ENCODE measurements around the gene NPDC1. TPM values are rescaled to one million over a fixed set of nuclear protein-coding genes. Genes with fewer than 3 reads are reported as not detected.
"Not testable (repeated sequence)": the region's sequence is repeated elsewhere in the genome, so short reads cannot be mapped to it uniquely, and the experiment has no call there.

Gene NPDC1
- total RNA-seq, 1 donor from 2014 or later = 59.1 TPM

- no peak for DNase-seq
- intact Hi-C loops (cut with DNase I) = no loop called here
- ATAC-seq (ENCODE audit: poor library complexity) = no peak
Observed at GRCh38 chr9:137008312-137008711, 37.7 kb downstream of the NPDC1 start.

DNA sequence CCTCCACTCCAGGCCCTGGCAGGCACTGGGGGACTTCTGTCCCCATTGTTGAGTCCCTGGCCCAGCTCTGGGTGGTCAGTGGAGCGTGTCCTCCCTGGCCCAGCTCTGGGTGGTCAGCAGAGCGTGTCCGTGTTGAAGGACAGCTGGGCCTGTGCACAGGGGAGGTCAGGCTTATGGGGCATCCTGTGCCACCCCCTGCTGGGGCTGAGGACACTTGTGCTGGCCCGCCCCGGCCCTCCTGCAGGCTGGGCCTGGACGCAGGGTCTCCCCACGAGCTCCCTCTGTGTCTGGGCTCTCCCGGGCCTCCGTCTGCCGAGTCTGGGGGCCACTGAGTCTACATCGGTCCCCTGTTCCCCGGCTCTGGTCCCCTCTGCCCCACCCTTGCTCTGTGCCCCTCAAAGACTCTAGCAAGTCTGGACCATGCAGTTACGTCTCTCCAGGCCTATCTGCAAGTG lies 38.1 kb downstream of the NPDC1 start:
- no peak for DNase-seq
- no peak for ATAC-seq (ENCODE audit: poor library complexity)
- intact Hi-C loops (cut with DNase I) = no loop called here

DNA sequence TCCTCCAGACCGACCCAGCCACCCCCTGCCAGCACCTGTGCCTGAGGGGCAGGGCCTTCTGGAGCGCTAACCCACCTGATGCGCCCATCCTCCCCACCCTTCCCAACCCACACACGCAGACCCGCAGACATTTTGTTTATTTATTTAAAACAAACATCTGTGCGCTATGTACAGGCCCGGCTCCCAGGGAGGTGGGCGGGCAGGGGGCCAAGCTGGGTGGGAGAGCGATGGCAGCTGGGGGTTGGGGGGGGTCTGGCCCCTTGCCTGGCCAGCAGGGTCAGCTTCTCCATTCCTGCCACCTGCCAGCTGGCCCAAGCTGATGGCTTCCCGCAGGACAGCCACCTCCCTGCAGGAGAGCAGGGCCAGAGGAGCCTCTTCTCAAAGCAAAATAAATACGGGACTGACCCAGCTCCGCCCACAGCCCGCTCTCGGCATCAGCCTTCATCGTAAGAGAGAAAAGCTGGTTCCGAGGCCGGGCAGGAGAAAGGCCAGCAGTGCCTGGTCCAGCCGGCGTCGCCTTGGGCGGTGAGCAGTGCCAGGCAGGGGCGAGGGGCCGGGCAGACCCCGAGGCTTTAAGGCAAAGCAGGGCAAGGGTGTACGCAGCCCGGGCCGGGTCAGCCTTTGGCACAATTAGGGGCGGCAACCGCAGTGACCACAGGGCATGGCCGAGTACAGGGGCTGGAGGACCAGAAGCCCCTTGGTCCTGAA lies 38.7 kb downstream of the NPDC1 start:
- no peak for ATAC-seq (ENCODE audit: poor library complexity)
- intact Hi-C loops (cut with DNase I) = no loop called here
- DNase-seq = no peak

DNA sequence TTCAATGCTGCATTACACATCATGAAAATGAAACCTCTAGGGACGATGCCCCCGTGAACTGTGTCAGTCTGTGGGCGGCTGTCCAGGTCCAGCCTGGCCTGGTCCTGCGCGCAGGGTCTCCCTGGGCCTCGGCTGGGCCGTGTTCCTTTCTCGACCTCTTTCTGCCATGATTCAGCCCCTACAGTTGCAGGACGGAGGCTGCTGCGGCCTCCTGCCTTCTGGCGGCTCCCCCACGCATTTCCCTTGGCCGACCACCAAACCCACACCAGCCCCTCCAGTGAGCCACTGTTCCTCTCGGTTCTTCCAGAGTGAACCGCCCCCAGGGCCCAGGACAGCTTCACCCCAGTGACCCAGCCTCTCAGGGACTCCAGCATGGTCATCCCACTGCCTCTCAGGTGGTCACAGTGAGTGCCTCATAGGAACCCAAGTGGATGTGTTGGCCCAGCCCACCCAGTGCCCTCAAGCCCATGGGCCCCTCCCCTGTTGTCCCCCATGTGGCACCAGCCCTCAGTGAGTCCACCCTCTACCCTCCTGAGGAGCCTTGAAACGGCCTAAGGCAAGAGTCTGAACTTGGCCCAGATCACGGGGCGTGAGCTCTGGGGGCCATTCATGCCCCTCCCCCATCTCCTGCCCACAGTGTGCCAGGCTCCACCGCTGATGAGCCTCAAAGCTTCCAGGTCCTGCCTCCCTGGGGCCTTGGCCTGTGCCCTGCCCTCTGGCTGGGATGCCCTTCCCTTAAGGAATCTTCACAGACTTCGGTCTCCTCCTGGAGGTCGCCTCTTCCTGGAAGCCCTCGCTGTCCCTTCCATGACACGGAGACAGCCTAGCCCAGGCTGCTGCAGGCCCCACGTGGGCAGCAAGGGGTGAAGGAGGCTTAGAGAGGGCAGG lies 39.6 kb downstream of the NPDC1 start:
- no peak for DNase-seq
- intact Hi-C loops (cut with DNase I) = no loop called here

GRCh38 chr9:137004285-137004684 lies 41.7 kb downstream of the NPDC1 start:
- intact Hi-C loops (cut with DNase I); DNase-seq; ATAC-seq (ENCODE audit: poor library complexity): not testable (repeated sequence)

More for the DNA sequence above, 39.6 kb downstream of the NPDC1 start:
- no peak for ATAC-seq (ENCODE audit: poor library complexity)

DNA sequence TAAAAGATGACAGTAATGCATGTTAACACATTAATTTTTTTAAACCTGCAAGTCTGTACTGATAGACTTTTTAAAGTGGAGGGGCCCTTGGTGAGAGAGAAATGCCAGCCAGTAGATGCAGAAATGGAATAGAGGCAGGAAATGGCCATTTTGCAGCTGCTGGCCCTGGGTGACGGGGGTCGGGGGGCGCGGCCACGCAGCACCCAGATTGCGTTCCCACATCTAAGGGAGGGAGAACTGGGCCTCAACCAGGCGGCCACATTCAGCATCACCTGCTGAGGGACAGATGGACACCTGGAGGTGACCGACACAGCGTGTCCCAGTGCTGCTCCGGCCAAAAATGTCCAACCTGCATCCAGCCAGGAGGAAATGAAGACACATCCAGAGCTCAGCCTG lies 43.3 kb downstream of the NPDC1 start:
- intact Hi-C loops (cut with DNase I) = no loop called here
- no peak for DNase-seq
- no peak for ATAC-seq (ENCODE audit: poor library complexity)

DNA sequence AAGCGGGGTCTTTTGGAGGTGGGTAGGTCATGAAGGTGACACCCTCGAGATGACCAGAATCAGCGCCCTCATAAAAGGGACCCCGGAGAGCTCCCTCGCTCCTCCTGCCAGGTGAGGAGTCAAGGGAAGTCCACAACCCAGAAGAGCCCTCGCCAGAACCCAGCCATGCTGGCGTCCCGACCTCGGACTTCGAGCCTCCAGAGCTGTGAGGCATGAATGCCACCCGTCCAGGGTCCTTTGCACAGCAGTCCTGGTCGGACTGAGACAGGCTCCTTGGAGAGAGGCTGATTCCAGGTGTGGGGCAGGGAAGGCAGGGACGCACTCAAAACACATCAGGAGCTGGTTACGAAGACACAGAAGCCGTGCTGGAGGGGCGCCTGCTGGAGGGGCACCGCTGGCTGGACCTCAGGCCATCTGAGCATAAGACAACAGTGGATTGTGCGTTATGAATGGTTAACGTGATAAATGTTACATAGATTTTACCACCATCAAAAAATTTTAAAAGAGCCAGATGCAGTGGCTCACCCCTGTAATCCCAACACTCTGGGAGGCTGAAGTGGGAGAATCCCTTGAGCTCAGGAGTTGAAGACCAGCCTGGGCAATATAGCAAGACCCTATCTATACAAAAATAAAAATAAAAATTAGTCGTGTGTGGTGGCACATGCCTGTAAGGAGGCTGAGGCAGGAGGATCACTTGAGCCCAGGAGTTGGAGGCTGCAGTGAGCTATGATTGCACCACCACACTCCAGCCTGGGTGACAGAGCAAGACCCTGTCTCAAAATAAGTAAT lies 43.9 kb downstream of the NPDC1 start:
- ATAC-seq (ENCODE audit: poor library complexity) = no peak
- intact Hi-C loops (cut with DNase I) = no loop called here
- DNase-seq = no peak

GRCh38 chr9:137000177-137000930 lies 45.6 kb downstream of the NPDC1 start:
- DNase-seq (no peak), ATAC-seq (ENCODE audit: poor library complexity) (no peak)
- intact Hi-C loops (cut with DNase I) = no loop called here

DNA sequence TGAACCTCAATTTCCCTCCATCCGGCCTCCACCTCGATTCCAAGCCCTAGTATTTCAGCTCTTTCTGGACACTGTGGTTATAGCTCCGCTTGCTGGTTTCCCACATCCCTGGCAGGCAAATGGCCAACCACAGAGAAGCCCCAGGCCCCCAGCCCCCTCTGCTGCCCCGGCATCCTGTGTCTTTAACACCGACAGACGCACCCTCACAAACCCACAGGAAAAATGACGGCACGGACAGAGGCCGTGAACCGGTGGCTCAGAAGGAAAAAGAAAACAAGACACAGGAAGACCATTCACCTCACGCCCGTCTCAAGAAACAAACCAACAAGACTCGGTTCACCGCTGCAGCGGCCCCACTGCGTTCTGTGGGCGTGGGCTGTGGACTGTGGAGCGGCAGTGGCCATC lies 48.1 kb downstream of the NPDC1 start:
- no peak for DNase-seq
- ATAC-seq (ENCODE audit: poor library complexity) = no peak
- intact Hi-C loops (cut with DNase I) = no loop called here

DNA sequence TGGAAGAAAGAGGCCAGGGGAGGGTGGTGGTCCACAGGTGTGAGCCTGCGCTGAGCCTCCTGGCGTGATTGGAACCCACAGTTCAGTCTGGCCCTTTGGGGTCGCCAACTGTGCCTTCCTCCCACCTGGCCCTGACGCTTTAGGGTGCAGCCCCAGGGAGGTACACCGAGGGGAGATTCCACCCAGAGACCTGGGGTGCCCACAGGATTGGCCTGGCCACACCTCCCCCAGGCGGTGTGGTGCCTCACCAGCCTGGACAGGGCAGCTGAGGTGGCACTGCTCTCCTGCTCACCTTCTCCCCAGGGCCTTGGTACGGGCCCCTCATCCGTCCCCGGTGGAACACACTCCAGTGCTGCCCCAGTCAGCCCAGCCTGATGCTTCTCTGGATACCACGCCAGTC lies 48.6 kb downstream of the NPDC1 start:
- intact Hi-C loops (cut with DNase I) = no loop called here
- DNase-seq (no peak), ATAC-seq (ENCODE audit: poor library complexity) (no peak)

DNA sequence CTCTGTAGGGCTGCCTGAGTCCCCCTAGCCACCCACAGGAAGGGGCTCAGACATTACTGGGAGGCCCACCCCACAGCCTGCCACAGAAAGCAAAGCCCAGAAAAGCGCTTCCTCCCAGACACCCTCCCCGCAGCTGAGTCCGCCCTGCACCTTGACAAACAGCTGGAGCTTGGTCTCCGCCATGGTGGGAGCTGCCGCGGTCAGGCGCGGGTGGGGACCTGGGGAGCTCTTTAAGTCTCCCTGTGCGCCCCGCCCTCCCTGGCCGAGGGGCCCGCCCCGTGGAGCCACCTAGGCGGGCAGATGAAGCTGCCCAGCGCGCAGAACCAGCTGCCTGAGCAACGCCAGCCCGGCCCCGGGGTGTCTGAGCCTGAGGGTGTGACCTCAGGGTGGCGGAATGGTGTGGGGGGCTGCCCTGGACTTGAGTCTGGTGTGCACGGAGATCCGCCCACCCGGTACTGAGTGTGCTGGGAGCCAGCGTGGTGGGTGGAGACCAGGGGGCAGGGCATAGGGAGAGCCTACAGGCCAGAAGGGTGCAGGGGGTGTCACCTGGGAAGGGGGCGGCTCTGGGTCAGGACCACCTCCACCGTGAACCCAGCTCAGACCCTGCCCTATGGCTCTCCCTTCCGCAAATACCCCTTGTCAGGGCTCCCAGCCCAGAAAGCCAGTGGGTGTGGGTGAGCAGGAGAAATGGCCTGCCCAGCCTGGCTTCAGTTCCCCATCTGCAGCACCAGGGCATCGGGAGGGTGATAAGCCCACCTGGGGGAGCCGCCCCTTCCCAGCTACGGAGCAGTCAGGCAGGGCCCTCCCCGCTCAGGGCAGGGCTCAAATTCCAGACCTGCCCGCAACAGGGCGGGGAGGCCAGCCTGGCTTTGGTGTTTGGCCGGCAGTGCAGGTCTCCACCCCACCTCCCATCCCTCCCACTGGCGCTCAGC lies 49.4 kb downstream of the NPDC1 start, which contains the start of gene CLIC3:
Gene CLIC3, minus strand, starts transcription at position 208 of the 932 bp plus-strand sequence. Its CDS starts 25 bp downstream, at position 183.
- no peak for ATAC-seq (ENCODE audit: poor library complexity)
- intact Hi-C loops (cut with DNase I) = no loop called here
- no peak for DNase-seq

GRCh38 chr9:136995772-136996311 lies 50.1 kb downstream of the NPDC1 start:
- ATAC-seq (ENCODE audit: poor library complexity) (no peak), DNase-seq (no peak)
- intact Hi-C loops (cut with DNase I) = no loop called here

DNA sequence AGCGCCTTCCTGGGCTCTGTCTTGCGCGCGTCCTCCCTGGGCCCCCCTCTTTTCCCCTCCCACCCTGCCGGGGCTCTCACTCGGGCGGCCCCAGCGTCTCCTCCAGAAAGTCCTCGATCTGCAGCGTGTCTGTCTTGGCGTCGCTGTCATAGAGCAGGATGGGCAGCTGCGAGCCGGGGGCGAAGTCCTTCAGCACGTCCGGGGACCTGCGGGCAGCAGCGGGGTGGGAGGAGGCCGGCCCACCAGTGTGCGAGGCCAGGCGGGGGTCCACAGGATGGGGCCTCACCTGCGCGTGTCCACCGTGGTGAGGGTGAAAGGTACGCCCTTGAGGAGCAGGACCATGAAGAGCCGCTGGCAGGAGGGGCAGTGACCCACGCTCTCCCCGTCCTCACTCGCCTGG lies 50.6 kb downstream of the NPDC1 start:
- intact Hi-C loops (cut with DNase I) = no loop called here
- DNase-seq (no peak), ATAC-seq (ENCODE audit: poor library complexity) (no peak)

DNA sequence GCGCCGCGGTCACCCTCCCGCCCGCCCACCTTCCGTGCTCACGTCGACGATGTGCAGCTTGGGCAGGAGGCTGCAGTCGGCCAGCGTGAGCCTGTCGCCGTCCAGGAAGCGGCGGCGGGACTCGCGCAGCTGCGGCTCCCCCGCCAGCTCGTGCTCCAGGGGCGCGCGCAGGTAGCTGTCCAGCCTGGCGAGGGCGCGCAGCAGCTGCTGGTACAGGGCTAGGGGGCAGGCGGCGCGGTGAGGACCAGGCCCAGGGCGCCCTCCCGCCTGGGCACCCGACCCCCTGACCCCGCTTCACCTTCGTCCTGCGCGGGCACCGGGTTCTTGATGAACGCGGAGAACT lies 51.1 kb downstream of the NPDC1 start:
- ATAC-seq (ENCODE audit: poor library complexity) (no peak), DNase-seq (no peak)
- intact Hi-C loops (cut with DNase I) = no loop called here

DNA sequence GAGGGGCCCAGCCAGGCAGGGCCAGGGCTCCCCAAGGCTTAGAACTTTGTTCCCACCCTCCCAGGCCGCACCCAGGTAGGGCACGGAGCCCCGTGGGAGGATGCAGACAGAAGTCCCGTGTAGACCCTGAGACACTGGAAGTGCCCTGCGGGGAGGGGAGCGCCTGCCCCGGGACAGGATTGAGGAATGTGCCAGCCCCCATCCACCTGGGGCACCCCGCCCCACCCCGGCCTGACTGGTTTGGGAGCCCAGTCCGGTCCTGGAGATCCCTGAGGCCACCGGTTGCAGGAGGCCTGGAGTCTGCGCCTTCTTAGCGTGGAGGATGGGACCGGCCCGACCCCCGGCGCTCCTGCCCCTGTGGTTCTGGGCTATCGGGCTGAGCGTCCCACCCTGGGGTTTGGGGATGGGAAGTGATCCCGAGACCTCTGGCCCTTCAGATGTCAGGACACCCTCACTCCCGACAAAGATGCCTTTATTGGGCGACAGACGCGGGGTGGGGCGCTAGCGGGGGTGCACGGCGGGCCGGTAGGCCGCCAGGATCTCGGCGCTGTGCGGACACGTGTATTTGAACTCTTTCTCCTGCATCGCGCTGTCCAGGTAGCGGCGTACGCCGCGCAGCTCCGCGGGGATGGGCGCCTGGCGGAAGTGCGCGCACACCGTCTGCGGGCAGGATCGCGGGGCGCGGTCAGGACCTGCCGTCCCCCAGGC lies 51.6 kb downstream of the NPDC1 start:
- ATAC-seq (ENCODE audit: poor library complexity) = no peak
- intact Hi-C loops (cut with DNase I) = no loop called here
- no peak for DNase-seq

DNA sequence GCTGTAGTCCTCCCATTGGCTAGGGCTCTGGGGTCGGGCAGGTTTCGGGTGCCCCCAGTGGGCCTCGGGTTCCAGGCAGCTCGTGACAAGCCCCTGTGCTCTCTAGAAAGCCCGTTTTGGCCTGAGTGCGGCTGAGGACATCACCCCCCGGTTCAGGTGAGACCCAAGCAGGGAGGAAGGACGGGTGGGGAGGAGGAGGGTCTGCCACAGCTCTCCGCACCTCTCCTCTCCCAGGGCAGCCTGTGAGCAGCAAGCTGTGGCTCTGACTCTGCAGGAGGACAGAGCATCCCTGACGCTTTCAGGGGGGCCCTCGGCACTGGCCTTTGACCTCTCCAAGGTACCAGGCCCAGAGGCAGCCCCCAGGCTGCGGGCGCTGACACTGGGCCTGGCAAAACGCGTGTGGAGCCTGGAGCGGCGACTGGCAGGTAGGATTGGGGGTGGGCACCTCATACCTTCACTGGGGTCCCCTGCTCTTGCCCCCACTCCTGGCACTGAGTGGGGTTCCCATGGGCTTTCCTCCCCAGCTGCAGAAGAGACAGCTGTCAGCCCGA lies 53.1 kb downstream of the NPDC1 start:
- no peak for DNase-seq
- ATAC-seq (ENCODE audit: poor library complexity) = no peak
- intact Hi-C loops (cut with DNase I) = no loop called here
